ENCODE measurements around the gene UTP25. TPM values are rescaled to one million over a fixed set of nuclear protein-coding genes. Genes with fewer than 3 reads are reported as not detected.
"Not testable (repeated sequence)": the region's sequence is repeated elsewhere in the genome, so short reads cannot be mapped to it uniquely, and the experiment has no call there.

UTP25 gene
- total RNA-seq, 1 donor from 2014 or later = 4.0 TPM

GRCh38 chr1:209895709-209896108, 67.9 kb downstream of the UTP25 start:
- DNase-seq (ENCODE audit: low read depth in 2 of 2) = peak in 1 of 2 donors; percentile 90

GRCh38 chr1:209896346-209896745, 68.6 kb downstream of the UTP25 start:
- peak in 1 of 2 donors; percentile 60 for DNase-seq (ENCODE audit: low read depth in 2 of 2)

DNA sequence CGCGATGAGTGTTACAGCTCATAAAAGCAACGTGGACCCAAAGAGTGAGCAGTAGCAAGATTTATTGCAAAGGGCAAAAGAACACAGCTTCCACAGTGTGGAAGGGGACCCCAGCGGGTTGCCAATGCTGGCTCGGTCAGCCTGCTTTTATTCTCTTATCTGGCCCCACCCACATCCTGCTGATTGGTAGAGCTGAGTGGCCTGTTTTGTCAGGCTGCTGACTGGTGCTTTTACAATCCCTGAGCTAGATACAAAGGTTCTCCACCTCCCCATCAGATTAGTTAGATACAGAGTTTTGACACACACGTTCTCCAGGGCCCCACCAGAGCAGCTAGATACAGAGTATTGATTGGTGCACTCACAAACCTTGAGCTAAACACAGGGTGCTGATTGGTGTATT, 70.5 kb downstream of the UTP25 start:
- not testable (repeated sequence) for DNase-seq (ENCODE audit: low read depth in 2 of 2)

DNA sequence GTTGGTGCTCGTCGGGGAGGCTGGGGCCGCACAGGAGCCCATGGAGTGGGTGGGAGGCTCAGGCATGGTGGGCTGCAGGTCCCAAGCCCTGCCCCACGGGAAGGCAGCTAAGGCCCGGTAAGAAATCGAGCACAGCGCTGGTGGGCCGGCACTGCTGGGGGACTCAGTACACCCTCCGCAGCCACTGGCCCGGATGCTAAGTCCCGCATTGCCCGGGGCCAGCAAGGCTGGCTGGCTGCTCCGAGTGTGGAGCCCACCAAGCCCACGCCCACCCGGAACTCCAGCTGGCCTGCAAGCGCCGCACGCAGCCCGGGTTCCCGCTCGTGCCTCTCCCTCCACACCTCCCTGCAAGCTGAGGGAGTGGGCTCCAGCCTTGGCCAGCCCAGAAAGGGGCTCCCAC, 71.1 kb downstream of the UTP25 start:
- DNase-seq (ENCODE audit: low read depth in 2 of 2) = not testable (repeated sequence)

DNA sequence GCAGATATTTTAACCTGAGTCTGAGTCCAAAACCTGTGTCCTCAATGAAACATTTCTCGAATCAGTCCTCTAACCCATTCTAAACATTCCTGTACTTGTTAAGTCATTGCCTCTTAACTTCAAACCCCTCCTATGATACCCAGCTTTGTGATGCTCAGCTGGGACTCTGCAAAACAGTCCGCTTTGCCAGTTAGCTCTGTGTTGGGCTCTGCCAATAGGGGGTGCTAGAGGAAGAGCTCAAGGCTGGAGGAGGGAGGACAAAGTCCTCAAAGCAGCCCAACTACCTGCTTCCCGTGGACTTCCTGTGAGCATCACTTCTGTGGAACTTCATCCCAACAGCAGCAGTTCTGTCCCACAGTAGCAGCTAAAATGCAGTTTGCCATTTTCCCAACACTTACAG, 72.2 kb downstream of the UTP25 start:
- no peak for DNase-seq (ENCODE audit: low read depth in 2 of 2)

- peak in 1 of 2 donors; percentile 29 for DNase-seq (ENCODE audit: low read depth in 2 of 2)
These were observed 73.0 kb downstream of the UTP25 start for GRCh38 chr1:209900734-209901133.

DNA sequence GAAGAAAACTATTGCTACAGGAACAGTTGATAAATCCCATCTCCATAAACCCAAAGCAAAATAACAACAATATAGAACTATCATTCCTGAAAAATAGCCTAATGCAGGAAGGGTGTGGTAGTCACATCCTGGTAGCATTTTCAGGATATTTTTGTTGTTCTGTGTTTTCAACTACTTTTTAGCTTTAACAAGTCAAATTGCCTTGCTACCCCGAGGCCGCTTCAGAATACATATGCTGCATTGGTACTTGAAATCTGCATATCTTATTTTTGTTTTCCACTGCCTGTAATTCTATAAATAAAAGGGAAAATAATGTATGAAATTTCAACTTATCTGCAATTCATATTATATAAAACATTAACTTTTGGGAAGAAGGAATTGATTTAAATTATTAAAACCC, 73.4 kb downstream of the UTP25 start:
- no peak for DNase-seq (ENCODE audit: low read depth in 2 of 2)

DNA sequence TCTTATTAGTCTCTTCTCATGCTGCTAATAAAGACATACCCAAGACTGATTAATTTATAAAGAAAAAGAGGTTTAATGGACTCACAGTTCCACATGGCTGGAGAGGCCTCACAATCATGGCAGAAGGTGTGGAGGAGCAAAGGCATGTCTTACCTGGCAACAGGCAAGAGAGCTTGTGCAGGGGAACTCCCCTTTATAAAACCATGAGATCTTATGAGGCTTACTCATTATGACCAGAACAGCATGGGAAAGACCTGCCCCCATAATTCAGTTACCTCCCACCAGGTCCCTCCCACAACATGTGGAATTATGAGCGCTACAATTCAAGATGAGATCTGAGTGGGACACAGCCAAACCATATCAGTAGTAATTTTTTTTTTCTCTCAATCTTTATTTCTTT, 77.0 kb downstream of the UTP25 start:
- not testable (repeated sequence) for DNase-seq (ENCODE audit: low read depth in 2 of 2)

Other genes with a start within 250 kb of the UTP25 start
- not detected in 2 replicates for gene CAMK1G, start 244.3 kb upstream of the UTP25 start, total RNA-seq
- gene LAMB3, start 175.5 kb upstream of the UTP25 start, total RNA-seq = 1.3 and 3.0 TPM in 2 replicates
- gene G0S2, start 152.6 kb upstream of the UTP25 start, total RNA-seq = 0.25 and 1.2 TPM in 2 replicates
- gene HSD11B1, start 123.1 kb upstream of the UTP25 start, total RNA-seq = not detected in 2 replicates
- not detected in 2 replicates for gene TRAF3IP3, start 71.9 kb upstream of the UTP25 start, total RNA-seq
- 1.9 and 2.1 TPM in 2 replicates for gene C1orf74, start 43.4 kb upstream of the UTP25 start, total RNA-seq
- gene IRF6, start 21.8 kb upstream of the UTP25 start, total RNA-seq = 0.51 and 2.6 TPM in 2 replicates
- 0.13 TPM in 2 replicates for gene SYT14, start 110.2 kb downstream of the UTP25 start, total RNA-seq